Activated naive CD4-positive, alpha-beta T cell treated with Interleukin-2 at 50 U/mL for 16 hours (primary cell): ENCODE measurements around the gene APCDD1L.
"Not testable (repeated sequence)": the region's sequence is repeated elsewhere in the genome, so short reads cannot be mapped to it uniquely, and the experiment has no call there.

Experiments used
- DNase-seq: peaks from one replicate; pipeline ENCODE4 v3.0.0-alpha.2; 2020

The APCDD1L gene

DNA sequence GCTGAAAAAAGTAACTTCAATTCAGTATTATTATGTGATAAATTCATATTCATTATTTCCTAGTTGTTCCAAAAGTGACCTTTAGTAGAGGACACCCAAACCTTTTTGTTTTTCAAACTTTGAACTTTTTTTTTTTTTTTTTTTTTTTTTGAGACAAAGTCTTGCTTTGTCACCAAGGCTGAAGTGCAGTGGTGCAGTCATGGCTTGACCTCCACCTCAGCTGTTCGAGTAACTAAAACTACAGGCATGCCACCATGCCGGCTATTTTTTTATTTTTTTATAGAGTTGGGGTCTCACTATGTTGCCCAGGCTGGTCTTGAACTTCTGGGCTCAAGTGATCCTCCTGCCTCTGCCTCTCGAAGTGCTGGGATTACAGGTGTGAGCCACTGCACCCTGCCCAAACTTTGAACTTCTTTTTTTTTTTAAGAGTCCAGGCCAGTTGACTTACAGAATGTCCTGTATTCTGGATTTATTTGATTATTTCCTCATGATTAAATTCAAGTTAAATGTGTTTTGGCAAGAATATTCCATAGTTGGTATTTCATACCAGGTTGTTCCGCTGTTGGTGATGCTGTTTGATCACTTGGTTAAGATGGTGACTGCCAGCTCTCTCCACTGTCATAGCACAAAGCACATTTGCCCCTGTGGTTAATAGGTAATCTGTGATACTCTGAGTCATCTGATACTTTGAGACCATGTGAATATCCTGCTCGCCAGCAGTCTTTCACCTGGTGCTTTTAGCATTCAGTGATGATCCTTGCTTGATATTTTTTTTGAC is 78.1 kb downstream of the APCDD1L start:
- no peak for DNase-seq

GRCh38 chr20:58435237-58435636 is 80.0 kb downstream of the APCDD1L start:
- no peak for DNase-seq

GRCh38 chr20:58434326-58434725 is 80.9 kb downstream of the APCDD1L start:
- no peak for DNase-seq

GRCh38 chr20:58433759-58434158 is 81.4 kb downstream of the APCDD1L start:
- DNase-seq, result no peak

- no peak for DNase-seq
Observed at GRCh38 chr20:58433029-58433647, 82.1 kb downstream of the APCDD1L start.

GRCh38 chr20:58432186-58432954 is 82.8 kb downstream of the APCDD1L start:
- no peak for DNase-seq

DNA sequence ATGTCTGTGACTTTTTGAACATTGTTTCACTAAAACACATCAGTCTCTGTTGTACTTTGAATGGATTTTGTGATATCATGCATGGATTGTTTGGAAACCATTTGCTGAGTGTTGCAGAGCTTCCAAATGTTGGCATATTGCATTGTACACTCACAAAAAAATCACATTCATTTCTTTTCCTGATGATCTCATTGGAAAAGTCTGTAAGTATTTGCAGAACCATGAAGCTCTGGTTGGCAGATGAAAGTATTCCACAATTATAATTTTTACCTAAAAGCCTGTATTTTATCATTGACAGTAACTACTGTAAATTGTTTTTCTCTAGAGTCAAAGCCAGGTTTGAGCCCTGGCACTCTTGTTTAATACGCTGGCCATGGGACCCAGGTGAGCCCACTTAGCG is 84.1 kb downstream of the APCDD1L start:
- no peak for DNase-seq

DNA sequence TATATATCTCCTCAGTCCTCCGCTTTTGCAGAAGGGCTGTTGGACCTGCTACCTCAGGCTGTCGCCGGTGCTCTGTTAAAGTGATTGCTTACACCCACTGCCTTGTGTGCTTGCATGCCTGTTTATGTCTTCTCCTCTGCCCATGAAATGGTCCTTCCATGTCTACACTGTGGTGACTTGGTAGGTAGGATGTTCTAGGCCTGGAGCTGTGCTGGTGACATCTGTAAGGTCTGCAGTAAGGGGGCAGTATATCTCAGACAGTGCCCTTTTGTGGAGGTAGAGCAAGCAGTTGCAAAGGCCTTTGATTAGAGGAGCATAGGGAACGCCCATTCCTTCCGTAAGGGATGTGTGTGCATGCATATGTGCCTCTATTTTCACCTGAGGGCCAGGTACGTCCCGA is 85.9 kb downstream of the APCDD1L start:
- DNase-seq, result no peak

DNA sequence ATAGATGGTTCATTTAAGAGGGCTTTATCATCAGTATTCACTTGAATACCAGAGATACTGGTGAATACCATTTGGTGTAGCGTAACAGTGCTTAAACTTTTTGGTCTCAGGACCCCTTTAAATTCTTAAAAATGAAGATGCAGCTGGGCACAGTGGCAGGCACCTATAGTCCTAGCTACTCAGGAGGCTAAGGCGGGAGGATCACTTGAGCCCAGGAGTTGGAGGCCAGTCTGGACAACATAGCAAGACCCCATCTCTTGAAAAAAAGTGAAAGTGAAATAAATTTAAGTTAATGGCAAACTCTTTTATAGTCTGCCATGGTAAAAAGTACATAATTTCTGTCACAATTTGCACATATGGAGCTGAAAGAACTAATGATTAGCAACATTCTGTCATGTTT is 86.8 kb downstream of the APCDD1L start:
- DNase-seq, result no peak

- not testable (repeated sequence) for DNase-seq
Observed at GRCh38 chr20:58427571-58427970, 87.6 kb downstream of the APCDD1L start.

GRCh38 chr20:58424218-58424969 is 90.8 kb downstream of the APCDD1L start:
- no peak for DNase-seq

DNA sequence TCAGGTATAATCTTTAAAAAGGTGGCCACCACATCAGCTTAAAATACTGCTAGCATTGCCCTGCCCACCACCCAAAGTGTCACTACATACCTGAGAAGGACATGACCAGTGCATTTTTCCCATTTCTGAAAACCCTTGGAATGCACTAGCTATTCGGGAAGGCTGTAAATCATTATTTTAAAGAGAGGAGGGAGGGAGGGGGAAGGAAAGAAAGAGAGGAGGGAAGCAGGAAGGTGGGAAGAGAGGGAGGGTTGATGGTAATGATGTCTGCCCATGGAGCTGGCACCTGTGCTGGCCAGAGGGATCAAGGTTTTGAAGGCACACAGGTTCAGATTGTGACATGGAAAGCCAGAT is 93.7 kb downstream of the APCDD1L start:
- DNase-seq, result no peak

DNA sequence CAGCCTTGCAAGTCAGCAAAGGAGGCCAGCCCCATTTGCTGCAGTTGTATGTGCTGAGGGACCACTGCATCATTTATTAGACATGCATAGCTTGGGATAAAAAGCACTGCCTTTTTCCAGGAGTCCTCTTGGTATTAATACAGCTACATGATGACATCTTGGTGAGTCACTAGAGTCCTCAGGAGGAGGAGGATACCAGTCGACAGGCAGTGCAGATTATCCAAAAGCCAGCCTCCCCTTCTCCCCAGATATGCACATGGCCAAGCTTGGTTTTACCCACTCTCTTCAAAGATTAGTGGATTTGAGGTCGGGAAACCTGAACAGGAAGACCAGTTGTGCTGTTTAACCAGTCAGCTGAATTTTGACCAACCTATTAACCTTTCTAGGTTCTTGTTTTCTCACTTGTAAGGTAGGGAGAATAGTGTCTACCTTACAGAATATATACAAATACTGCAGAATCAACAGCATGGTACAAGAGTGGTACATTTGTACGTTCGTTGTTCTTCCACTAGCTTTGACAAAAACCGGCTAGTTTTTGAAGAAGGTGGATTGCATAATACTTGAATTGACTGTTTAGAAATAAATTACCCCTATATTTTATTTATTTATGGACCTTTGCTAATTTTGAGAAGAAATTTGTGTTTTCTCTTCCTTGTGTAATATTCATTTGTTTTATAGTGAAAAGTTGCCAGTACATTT is 94.3 kb downstream of the APCDD1L start:
- DNase-seq, result no peak

DNA sequence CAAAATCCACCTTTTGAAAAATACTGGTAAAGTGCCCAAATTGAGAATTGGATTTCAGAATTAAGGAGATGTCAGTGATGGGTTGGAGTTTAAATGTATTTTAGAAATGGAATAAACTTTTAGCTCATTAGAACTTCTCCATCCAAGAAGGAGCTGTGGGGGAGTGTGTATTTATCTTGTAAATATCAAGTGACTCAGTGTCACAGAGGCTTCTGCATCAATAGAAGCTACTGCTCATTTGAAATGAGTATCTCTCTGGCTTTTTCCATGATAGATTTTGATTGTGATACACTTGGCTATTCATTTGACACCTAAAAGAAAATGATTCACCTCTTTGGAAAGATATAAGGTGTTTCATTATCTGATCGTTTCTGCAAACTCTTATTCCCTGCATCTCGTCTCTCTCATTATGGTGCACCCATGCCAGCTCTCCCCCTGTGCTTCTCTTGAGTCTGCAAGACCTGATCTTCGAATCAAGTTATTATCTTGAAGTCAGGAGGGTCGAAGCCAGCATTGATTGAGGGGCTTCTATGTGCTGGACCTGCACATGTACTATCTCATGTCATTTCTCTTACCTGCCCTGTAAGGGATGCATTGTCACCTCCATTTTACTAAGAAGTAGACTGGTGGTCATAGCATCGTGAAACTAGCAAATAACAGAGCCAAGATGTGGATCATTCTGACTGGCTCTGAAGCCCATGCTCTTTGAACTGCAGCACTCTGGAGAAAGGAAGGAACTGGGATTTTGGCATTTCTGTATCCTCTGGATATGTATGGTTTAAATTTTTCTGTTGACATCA is 96.0 kb downstream of the APCDD1L start:
- DNase-seq, result no peak

GRCh38 chr20:58417438-58417837 is 97.8 kb downstream of the APCDD1L start:
- no peak for DNase-seq

DNA sequence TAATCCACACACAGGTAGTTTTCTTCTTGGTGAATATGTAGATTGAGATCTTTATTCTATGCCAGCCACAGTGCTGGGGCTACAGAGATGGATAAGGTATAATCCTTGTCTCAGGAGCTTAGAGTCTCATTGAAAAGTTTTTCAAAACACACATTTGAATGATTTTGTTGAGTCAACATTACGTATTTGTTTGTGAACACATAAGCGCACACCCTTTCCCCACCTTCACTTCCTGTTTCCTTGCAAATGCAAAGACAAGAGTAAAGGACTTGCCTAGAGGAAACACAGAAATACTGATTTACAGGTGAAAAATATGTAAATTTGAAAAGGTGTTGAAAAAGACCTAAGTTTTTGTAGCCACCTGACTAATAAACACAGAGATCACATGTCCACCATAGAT is 98.4 kb downstream of the APCDD1L start:
- DNase-seq, result no peak

GRCh38 chr20:58416057-58416456 is 99.1 kb downstream of the APCDD1L start:
- no peak for DNase-seq

- not testable (repeated sequence) for DNase-seq
Observed at GRCh38 chr20:58414786-58415185, 100.4 kb downstream of the APCDD1L start.

GRCh38 chr20:58414216-58414615 is 101.0 kb downstream of the APCDD1L start:
- DNase-seq, result not testable (repeated sequence)
